OCI-LY3 (cell line): Measurements from ENCODE around the gene LRRC8C.

ENCODE experiments used
- CTCF ChIP-seq: fragments of 200-600, 300-600 bp; sonication (generic); IDR thresholded peaks from 2 replicates; pipeline ENCODE4 v1.5.1; 2014; ENCODE audit warnings: antibody characterized with exemption, low read length, low read depth
- EZH2phosphoT487 ChIP-seq: fragments of 200-600 bp; shearing (Covaris generic); IDR thresholded peaks from 2 replicates; pipeline ENCODE4 v1.6.1; 2018; ENCODE audit warnings: antibody characterized with exemption, mixed run types, low read depth

- no peak for TF ChIP-seq CTCF
- no peak for TF ChIP-seq EZH2phosphoT487
Measured at GRCh38 chr1:89685461-89685860, 52.5 kb downstream of the LRRC8C start.
